ENCODE measurements around the gene TOR3A.

DNA sequence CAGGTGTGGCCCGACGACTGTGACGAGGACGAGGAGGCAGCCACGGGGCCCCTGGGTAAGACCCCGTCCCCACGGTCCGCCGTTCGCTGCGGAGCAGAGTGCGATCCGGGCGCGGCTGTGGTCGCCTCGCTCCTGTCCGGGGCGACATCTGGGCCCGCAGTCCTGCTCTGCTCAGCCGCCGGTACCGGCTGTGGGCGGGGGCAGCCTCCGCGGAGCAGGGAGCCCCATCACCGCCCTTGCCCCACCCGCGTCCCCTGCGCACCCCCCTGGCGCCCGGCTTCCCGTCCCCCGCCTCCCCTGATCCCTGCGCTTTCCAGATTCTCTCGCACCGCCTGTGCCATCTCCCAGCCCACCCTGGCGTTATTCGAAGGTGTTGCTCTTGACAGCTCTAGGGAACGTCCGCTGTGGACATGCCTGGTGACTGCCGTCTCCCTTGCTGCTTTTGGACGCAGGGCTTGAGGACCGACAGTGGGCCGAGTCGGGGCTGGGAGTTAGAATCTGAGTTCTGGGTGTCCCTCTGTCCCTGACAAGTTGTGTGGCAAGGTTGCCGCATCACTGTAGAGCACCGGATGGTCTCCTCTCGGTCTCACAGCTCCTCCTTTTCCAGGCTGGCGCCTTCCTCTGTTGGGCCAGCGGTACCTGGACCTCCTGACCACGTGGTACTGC, 596 bp downstream of the TOR3A start:
- TF ChIP-seq POLR2A (IDR thresholded peaks at IDR 0.05) = no peak
- TF ChIP-seq CTCF (IDR thresholded peaks at IDR 0.05) = no peak
